ENCODE results near the gene ICA1. TPM values are rescaled to one million over a fixed set of nuclear protein-coding genes. Genes with fewer than 3 reads are reported as not detected.

ICA1 gene
- polyA plus RNA-seq, 1 experiment = not detected

GRCh38 chr7:8092140-8092539 lies 169.8 kb downstream of the ICA1 start:
- POLR2A ChIA-PET = no interaction called here
- CTCF ChIA-PET = interaction anchor here (0.6 to 1.1 kb wide), 2 partner anchors 439 to 667 kb away, joined by 3 read pairs; no protein-coding TSS in a partner anchor
- no peak overlapping the region for H3K4me3 ChIP-seq (ENCODE audit: low read depth, low read length)
- H3K9me3 ChIP-seq (ENCODE audit: control insufficient read depth, insufficient read depth, low read length) = no peaks in the 10 kb centered on the region
- no peaks in the 10 kb centered on the region for H3K27me3 ChIP-seq (ENCODE audit: control insufficient read depth, insufficient read depth, low read length)
- no peak overlapping the region for H3K27ac ChIP-seq (ENCODE audit: low read depth, low read length)
- TF ChIP-seq CTCF (IDR thresholded peaks at IDR 0.05; ENCODE audit: low read depth, low read length) = no peak
- no peak for DNase-seq (ENCODE audit: low read depth, low spot score)

- Histone ChIP-seq H3K4me3 (ENCODE audit: low read depth, low read length) (no peak overlapping the region), H3K27me3 (ENCODE audit: control insufficient read depth, insufficient read depth, low read length) (no peaks in the 10 kb centered on the region), H3K27ac (ENCODE audit: low read depth, low read length) (no peak overlapping the region), H3K9me3 (ENCODE audit: control insufficient read depth, insufficient read depth, low read length) (no peaks in the 10 kb centered on the region)
- DNase-seq (ENCODE audit: low read depth, low spot score) = no peak
- TF ChIP-seq CTCF (IDR thresholded peaks at IDR 0.05; ENCODE audit: low read depth, low read length) = no peak
- POLR2A ChIA-PET = no interaction called here
- CTCF ChIA-PET = interaction anchor here (2.7 kb wide), 1 partner anchor 408 kb away, joined by 14 read pairs; no protein-coding TSS in a partner anchor
Observed at GRCh38 chr7:8089036-8089780, 172.8 kb downstream of the ICA1 start.

- H3K4me3 ChIP-seq (ENCODE audit: low read depth, low read length) = no peak overlapping the region
- no peak overlapping the region for H3K27ac ChIP-seq (ENCODE audit: low read depth, low read length)
- no peaks in the 10 kb centered on the region for H3K9me3 ChIP-seq (ENCODE audit: control insufficient read depth, insufficient read depth, low read length)
- ChIA-PET POLR2A (no interaction called here), CTCF (interaction anchor here (0.7 kb wide), 1 partner anchor 325 kb away, joined by 6 read pairs; no protein-coding TSS in a partner anchor)
- TF ChIP-seq CTCF (IDR thresholded peaks at IDR 0.05; ENCODE audit: low read depth, low read length) = no peak
- no peak for DNase-seq (ENCODE audit: low read depth, low spot score)
- no peaks in the 10 kb centered on the region for H3K27me3 ChIP-seq (ENCODE audit: control insufficient read depth, insufficient read depth, low read length)
Observed at GRCh38 chr7:8086239-8086638, 175.7 kb downstream of the ICA1 start.

- Histone ChIP-seq H3K4me3 (ENCODE audit: low read depth, low read length) (no peak overlapping the region), H3K27ac (ENCODE audit: low read depth, low read length) (no peak overlapping the region), H3K9me3 (ENCODE audit: control insufficient read depth, insufficient read depth, low read length) (no peaks in the 10 kb centered on the region), H3K27me3 (ENCODE audit: control insufficient read depth, insufficient read depth, low read length) (no peaks in the 10 kb centered on the region)
- DNase-seq (ENCODE audit: low read depth, low spot score) = no peak
- TF ChIP-seq CTCF (IDR thresholded peaks at IDR 0.05; ENCODE audit: low read depth, low read length) = no peak
- CTCF ChIA-PET = no interaction called here
- POLR2A ChIA-PET = no interaction called here
Observed at GRCh38 chr7:8085420-8085819, 176.5 kb downstream of the ICA1 start.

- Histone ChIP-seq H3K27me3 (ENCODE audit: control insufficient read depth, insufficient read depth, low read length) (no peaks in the 10 kb centered on the region), H3K9me3 (ENCODE audit: control insufficient read depth, insufficient read depth, low read length) (no peaks in the 10 kb centered on the region), H3K27ac (ENCODE audit: low read depth, low read length) (no peak overlapping the region), H3K4me3 (ENCODE audit: low read depth, low read length) (no peak overlapping the region)
- ChIA-PET POLR2A (no interaction called here), CTCF (no interaction called here)
- no peak for TF ChIP-seq CTCF (IDR thresholded peaks at IDR 0.05; ENCODE audit: low read depth, low read length)
- no peak for DNase-seq (ENCODE audit: low read depth, low spot score)
Observed at GRCh38 chr7:8084836-8085235, 177.1 kb downstream of the ICA1 start.
